ENCODE measurements around the gene MAP4K5.
"Not testable (repeated sequence)": the region's sequence is repeated elsewhere in the genome, so short reads cannot be mapped to it uniquely, and the experiment has no call there.

GRCh38 chr14:50552796-50553195 lies 20.4 kb upstream of the MAP4K5 start:
- TF ChIP-seq CTCF (IDR thresholded peaks at IDR 0.05); EP300 (IDR thresholded peaks at IDR 0.05; ENCODE audit: low read depth): not testable (repeated sequence)

Measured in transverse colon (tissue), 3 donors.